ENCODE data around the gene CACNB2. TPM values are rescaled to one million over a fixed set of nuclear protein-coding genes. Genes with fewer than 3 reads are reported as not detected.

The CACNB2 gene
- total RNA-seq, 1 experiment from 2014 or later: 3.2 TPM

GRCh38 chr10:18236756-18237155 is 96.5 kb downstream of the CACNB2 start:
- ATAC-seq (0 out of 2 replicates have a peak, but pooled peaks have one; percentile 15), DNase-seq (ENCODE audit: low spot score) (no peak)
- Mint-ChIP-seq H3K27ac (no peak overlapping the region), H3K36me3 (peaks cover 2% of the 10 kb centered on the region; the same call in 1 of the 2 replicates), H3K4me3 (no peak overlapping the region), H3K27me3 (ENCODE audit: low read depth) (no peaks in the 10 kb centered on the region), H3K9me3 (no peaks in the 10 kb centered on the region), H3K4me1 (peaks cover 23% of the 10 kb centered on the region)
- ChIA-PET CTCF (no interaction called here), POLR2A (no interaction called here)
- no peak for TF ChIP-seq GABPB1 (CRISPR knock-in tag; IDR thresholded peaks at IDR 0.05)
- no peak for TF ChIP-seq ETV6 (CRISPR knock-in tag; IDR thresholded peaks at IDR 0.05)
- TF ChIP-seq MXD4 (CRISPR knock-in tag; IDR thresholded peaks at IDR 0.05; ENCODE audit: borderline replicate concordance): no peak
- TF ChIP-seq ZNF138 (CRISPR knock-in tag; conservative IDR thresholded peaks at IDR 0.05): no peak
- TF ChIP-seq TEAD4 (CRISPR knock-in tag; IDR thresholded peaks at IDR 0.05): no peak
- TF ChIP-seq JUN (CRISPR knock-in tag; IDR thresholded peaks at IDR 0.05): no peak
- TF ChIP-seq, protein P1, sequence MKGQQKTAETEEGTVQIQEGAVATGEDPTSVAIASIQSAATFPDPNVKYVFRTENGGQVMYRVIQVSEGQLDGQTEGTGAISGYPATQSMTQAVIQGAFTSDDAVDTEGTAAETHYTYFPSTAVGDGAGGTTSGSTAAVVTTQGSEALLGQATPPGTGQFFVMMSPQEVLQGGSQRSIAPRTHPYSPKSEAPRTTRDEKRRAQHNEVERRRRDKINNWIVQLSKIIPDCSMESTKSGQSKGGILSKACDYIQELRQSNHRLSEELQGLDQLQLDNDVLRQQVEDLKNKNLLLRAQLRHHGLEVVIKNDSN (CRISPR knock-in tag; IDR thresholded peaks at IDR 0.05): no peak

- ATAC-seq (no peak), DNase-seq (ENCODE audit: low spot score) (no peak)
- Mint-ChIP-seq H3K9me3 (peaks cover 9% of the 10 kb centered on the region), H3K4me3 (no peak overlapping the region), H3K36me3 (peaks cover 11% of the 10 kb centered on the region), H3K27me3 (ENCODE audit: low read depth) (no peaks in the 10 kb centered on the region), H3K4me1 (peaks cover 14% of the 10 kb centered on the region), H3K27ac (no peak overlapping the region)
- ChIA-PET CTCF (interaction anchor here (0.6 to 1.6 kb wide), 5 partner anchors 14 to 399 kb away, joined by 3 to 5 read pairs (median 3); no protein-coding TSS in a partner anchor), POLR2A (no interaction called here)
- peak; percentile 43 for TF ChIP-seq CTCF (IDR thresholded peaks at IDR 0.05)
- no peak for TF ChIP-seq AFF4 (CRISPR knock-in tag; IDR thresholded peaks at IDR 0.05; ENCODE audit: borderline replicate concordance)
Observed at GRCh38 chr10:18238870-18239485, 98.8 kb downstream of the CACNB2 start.

GRCh38 chr10:18240185-18240882 is 100.1 kb downstream of the CACNB2 start:
- ChIA-PET CTCF (no interaction called here), POLR2A (no interaction called here)
- H3K27me3 Mint-ChIP-seq (ENCODE audit: low read depth): no peaks in the 10 kb centered on the region
- TF ChIP-seq JUN (CRISPR knock-in tag; IDR thresholded peaks at IDR 0.05) (no peak), TEAD4 (CRISPR knock-in tag; IDR thresholded peaks at IDR 0.05) (no peak), ZNF423 (CRISPR knock-in tag; IDR thresholded peaks at IDR 0.05) (no peak), KAT7 (CRISPR knock-in tag; IDR thresholded peaks at IDR 0.05; ENCODE audit: borderline replicate concordance) (no peak)
- H3K4me3 Mint-ChIP-seq: no peak overlapping the region
- peaks cover 10% of the 10 kb centered on the region for H3K9me3 Mint-ChIP-seq
- ATAC-seq (no peak), DNase-seq (ENCODE audit: low spot score) (no peak)
- H3K36me3 Mint-ChIP-seq: peaks cover 9% of the 10 kb centered on the region
- peaks cover 9% of the 10 kb centered on the region for H3K4me1 Mint-ChIP-seq
- H3K27ac Mint-ChIP-seq: no peak overlapping the region

DNA sequence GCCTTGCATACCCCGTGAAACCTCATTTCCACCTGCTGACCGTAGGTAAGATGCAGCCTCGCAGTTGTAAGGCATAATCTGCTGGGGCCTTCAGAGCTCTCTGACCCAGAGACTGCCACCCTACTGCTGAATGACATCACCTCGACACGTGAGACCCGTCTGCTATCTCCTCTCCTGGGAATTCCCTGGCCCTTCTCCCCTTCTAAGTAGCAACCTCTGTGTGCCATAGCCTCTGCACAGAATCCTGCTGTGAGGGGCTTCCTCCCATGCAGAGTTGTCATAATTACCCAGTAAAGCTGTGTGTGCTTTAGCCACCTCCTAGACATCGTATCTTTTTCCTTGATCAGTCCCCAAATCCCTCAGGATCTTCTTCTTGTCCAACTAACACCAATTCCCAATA is 106.7 kb downstream of the CACNB2 start:
- H3K9me3 Mint-ChIP-seq: peaks cover 10% of the 10 kb centered on the region
- ATAC-seq (peak; percentile 66), DNase-seq (ENCODE audit: low spot score) (no peak)
- no peak for TF ChIP-seq OVOL2 (CRISPR knock-in tag; IDR thresholded peaks at IDR 0.05; ENCODE audit: borderline replicate concordance)
- TF ChIP-seq, protein P2, sequence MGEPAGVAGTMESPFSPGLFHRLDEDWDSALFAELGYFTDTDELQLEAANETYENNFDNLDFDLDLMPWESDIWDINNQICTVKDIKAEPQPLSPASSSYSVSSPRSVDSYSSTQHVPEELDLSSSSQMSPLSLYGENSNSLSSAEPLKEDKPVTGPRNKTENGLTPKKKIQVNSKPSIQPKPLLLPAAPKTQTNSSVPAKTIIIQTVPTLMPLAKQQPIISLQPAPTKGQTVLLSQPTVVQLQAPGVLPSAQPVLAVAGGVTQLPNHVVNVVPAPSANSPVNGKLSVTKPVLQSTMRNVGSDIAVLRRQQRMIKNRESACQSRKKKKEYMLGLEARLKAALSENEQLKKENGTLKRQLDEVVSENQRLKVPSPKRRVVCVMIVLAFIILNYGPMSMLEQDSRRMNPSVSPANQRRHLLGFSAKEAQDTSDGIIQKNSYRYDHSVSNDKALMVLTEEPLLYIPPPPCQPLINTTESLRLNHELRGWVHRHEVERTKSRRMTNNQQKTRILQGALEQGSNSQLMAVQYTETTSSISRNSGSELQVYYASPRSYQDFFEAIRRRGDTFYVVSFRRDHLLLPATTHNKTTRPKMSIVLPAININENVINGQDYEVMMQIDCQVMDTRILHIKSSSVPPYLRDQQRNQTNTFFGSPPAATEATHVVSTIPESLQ (CRISPR knock-in tag; IDR thresholded peaks at IDR 0.05): no peak
- H3K36me3 Mint-ChIP-seq: peaks cover 9% of the 10 kb centered on the region
- no peak overlapping the region for H3K27ac Mint-ChIP-seq
- H3K4me1 Mint-ChIP-seq: peaks cover 7% of the 10 kb centered on the region
- ChIA-PET POLR2A (interaction anchor here (0.6 kb wide), 1 partner anchor 412 kb away, joined by 3 read pairs; the partner anchor contains the start of gene ARL5B), CTCF (no interaction called here)
- H3K27me3 Mint-ChIP-seq (ENCODE audit: low read depth): no peaks in the 10 kb centered on the region
- H3K4me3 Mint-ChIP-seq: no peak overlapping the region
